ENCODE results near the gene ADCY10.
A peak's percentile ranks its signal among the peaks of the same experiment; 100 is the strongest.

ADCY10 gene

GRCh38 chr1:167803358-167804207 lies 110.4 kb downstream of the ADCY10 start:
- no peak overlapping the region; the same call in 1 of the 2 replicates for H3K27ac ChIP-seq (replicated peaks)

GRCh38 chr1:167802235-167802634 lies 111.7 kb downstream of the ADCY10 start:
- no peak overlapping the region for H3K27ac ChIP-seq (replicated peaks)
- H3K4me3 ChIP-seq (replicated peaks; ENCODE audit: insufficient read depth, low read length) = no peak overlapping the region
- no peak for TF ChIP-seq CTCF (IDR thresholded peaks at IDR 0.05; ENCODE audit: insufficient read depth, low read length)
- TF ChIP-seq POLR2AphosphoS5 (IDR thresholded peaks at IDR 0.05; ENCODE audit: low read depth) = no peak
- TF ChIP-seq GABPA (IDR thresholded peaks at IDR 0.05; ENCODE audit: low read depth) = no peak
- no peak for TF ChIP-seq SPI1 (IDR thresholded peaks at IDR 0.05; ENCODE audit: borderline replicate concordance, low read depth)
- no peak for TF ChIP-seq REST (IDR thresholded peaks at IDR 0.05; ENCODE audit: insufficient replicate concordance, low read depth)
- no peaks in the 10 kb centered on the region for H3K27me3 ChIP-seq (ENCODE audit: insufficient read depth, poor library complexity, severe bottlenecking)
- no peak for DNase-seq (ENCODE audit: low read depth in 1 of 2, low spot score in 1 of 2)

More at GRCh38 chr1:167803358-167804207, 110.4 kb downstream of the ADCY10 start:
- DNase-seq (ENCODE audit: low read depth in 1 of 2, low spot score in 1 of 2) = peak; percentile 90 to 95
- TF ChIP-seq POLR2AphosphoS5 (IDR thresholded peaks at IDR 0.05; ENCODE audit: low read depth) (peak; percentile 44; the same call in 1 of the 2 replicates), GABPA (IDR thresholded peaks at IDR 0.05; ENCODE audit: low read depth) (no peak), CTCF (IDR thresholded peaks at IDR 0.05; ENCODE audit: insufficient read depth, low read length) (peak; percentile 90), SPI1 (IDR thresholded peaks at IDR 0.05; ENCODE audit: borderline replicate concordance, low read depth) (no peak)
- H3K4me3 ChIP-seq (replicated peaks; ENCODE audit: insufficient read depth, low read length) = no peak overlapping the region
- no peaks in the 10 kb centered on the region for H3K27me3 ChIP-seq (ENCODE audit: insufficient read depth, poor library complexity, severe bottlenecking)

- Histone ChIP-seq H3K27ac (replicated peaks) (no peak overlapping the region), H3K27me3 (ENCODE audit: insufficient read depth, poor library complexity, severe bottlenecking) (no peaks in the 10 kb centered on the region), H3K4me3 (replicated peaks; ENCODE audit: insufficient read depth, low read length) (no peak overlapping the region)
- no peak for DNase-seq (ENCODE audit: low read depth in 1 of 2, low spot score in 1 of 2)
- TF ChIP-seq GABPA (IDR thresholded peaks at IDR 0.05; ENCODE audit: low read depth) (no peak), POLR2AphosphoS5 (IDR thresholded peaks at IDR 0.05; ENCODE audit: low read depth) (no peak), SPI1 (IDR thresholded peaks at IDR 0.05; ENCODE audit: borderline replicate concordance, low read depth) (no peak), CTCF (IDR thresholded peaks at IDR 0.05; ENCODE audit: insufficient read depth, low read length) (no peak), REST (IDR thresholded peaks at IDR 0.05; ENCODE audit: insufficient replicate concordance, low read depth) (no peak)
Observed at GRCh38 chr1:167800251-167800650, 113.7 kb downstream of the ADCY10 start.

All from HL-60 (cell line).